Stimulated activated CD8-positive, alpha-beta memory T cell treated with anti-CD3 and anti-CD28 coated beads, Interleukin-12 subunit alpha, Interleukin-12 subunit beta, amount 100 ng/mL, for 24 hours (primary cell): Measurements from ENCODE around the gene CNTNAP2.
"Not testable (repeated sequence)": the region's sequence is repeated elsewhere in the genome, so short reads cannot be mapped to it uniquely, and the experiment has no call there.

Experiments used
- DNase-seq: peaks from one replicate; pipeline ENCODE4 v3.0.0-alpha.2; 2020; ENCODE audit errors: extremely low read depth

CNTNAP2 gene

DNA sequence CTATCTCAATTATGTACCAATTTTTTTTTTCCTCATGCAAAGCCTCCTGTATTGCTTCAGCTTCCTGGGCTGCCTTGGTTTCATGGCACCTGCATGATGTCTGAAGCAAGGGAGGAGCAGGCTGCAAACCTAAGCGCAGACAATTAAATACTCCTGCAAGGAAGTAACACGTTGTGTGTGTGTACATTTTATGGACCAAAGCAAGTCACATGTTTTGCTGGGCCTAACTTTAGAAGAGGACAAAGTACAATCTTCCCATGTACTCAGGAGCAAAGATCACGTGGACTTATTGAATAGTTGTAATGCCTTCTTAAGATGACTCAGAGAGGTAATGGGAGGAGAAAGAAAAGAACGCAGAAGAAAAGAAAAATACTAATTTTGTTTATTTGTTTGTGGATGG lies 1530.0 kb downstream of the CNTNAP2 start:
- DNase-seq = no peak

GRCh38 chr7:147650991-147651390 lies 1534.4 kb downstream of the CNTNAP2 start:
- DNase-seq = no peak

- DNase-seq = no peak
These were observed 1535.0 kb downstream of the CNTNAP2 start for GRCh38 chr7:147651601-147652000.

DNA sequence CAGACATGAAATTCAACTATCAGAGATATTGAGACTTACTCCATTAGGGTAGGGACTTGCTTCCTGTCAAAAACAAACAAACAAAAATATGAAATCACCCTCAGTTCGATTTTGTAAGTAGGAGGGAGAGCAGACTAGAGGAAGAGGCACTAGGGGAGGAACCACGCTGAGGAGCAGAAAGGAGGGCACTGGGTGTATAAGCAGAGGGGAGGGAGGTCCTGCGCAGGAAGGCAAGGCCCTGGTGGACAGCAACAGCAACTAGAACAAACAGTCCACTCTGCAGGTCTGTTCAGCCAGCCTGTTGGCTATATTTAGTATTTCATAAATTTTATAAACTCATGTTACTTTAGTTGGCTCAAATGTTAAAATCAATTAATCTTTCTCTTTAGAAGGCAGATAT lies 1536.9 kb downstream of the CNTNAP2 start:
- DNase-seq = no peak

DNA sequence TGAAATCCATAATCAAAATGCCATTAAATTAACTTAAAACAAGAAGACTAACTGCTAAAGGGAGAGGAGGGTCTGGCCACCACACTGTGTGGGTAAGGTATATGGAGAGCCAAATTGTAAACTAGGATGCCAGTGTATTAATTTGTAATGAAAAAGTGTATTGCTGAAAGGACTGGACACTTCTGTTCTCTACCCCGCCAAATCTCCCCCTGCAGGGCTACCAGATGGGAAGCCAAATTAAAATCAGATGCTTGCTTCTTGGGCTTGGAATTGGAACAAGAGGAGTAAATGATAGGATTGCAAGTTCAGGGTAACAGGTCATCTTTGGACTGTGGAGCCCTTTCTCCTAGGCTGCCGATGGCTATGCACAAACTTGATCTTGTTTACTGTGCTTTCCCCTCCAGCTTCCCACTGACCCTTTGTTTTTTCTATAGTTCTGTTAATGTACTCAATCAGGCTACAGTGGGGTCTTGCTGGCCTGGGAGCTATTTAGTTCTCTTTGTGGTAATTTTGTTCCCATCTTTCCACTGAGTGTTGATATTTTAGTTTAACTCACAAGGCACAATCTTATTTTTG lies 1541.9 kb downstream of the CNTNAP2 start:
- no peak for DNase-seq

DNA sequence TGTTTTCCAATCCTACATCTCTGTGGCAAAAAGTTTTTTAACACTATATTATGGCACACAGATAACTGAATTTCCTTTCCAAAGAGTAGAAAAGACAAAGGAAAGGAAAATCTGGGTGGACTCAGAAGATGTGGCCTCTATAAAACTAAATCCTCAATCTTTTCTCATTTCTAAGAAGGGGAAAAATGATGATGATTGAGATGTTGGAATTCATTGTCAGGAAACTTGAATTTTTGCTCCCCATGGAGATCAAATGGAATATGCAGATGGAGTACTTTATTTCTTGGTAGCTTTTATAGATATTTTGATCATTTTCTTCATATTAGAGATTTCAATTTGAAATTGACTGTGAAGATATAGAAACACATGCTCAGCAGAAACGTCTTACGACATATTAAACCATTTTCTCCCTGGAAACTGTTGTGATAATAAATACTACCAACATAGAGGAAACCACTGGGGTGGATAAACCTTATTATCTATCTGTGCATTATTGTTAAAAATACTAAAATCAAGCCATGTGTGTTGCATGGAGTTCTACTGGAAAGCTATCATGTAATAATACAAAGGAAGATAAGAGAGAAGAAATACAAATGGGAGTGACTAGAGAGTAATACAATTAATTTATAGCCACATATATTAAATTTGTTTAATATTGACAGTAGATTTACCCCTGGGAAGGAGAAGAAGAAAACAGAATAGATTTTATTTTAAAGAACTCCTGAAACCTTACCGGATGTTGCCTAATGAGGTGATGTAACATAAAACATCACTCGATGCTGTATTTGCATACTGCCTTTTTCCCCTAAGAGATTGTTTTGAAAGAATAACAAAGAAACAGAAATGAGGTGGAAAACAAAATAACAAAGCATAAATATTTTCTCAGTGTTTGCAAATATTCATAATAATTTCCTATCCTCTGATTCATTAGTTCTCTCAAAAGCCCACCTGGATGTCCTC lies 1542.7 kb downstream of the CNTNAP2 start:
- DNase-seq = no peak

DNA sequence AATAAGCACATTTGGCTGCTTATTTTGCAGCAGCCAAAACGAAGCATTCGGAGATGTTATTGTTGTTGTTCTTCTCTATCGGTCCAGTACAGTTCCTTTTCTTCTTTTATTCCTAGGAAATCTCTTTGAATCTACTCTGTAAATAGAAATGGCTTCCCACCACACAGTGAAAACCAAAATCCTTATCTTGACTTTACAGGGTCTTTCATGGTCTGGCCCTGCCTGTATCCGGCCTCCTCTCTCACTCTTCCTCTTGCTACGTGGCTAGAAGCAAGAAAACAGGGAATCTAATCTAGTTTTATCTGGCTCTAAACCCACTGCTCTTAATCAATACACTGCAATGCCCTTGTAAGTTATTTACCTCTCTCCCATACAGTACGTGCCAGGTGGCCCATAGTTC lies 1547.9 kb downstream of the CNTNAP2 start:
- no peak for DNase-seq

- no peak for DNase-seq
These were observed 1554.2 kb downstream of the CNTNAP2 start for GRCh38 chr7:147670759-147671158.

- no peak for DNase-seq
These were observed 1558.1 kb downstream of the CNTNAP2 start for GRCh38 chr7:147674705-147675104.

DNA sequence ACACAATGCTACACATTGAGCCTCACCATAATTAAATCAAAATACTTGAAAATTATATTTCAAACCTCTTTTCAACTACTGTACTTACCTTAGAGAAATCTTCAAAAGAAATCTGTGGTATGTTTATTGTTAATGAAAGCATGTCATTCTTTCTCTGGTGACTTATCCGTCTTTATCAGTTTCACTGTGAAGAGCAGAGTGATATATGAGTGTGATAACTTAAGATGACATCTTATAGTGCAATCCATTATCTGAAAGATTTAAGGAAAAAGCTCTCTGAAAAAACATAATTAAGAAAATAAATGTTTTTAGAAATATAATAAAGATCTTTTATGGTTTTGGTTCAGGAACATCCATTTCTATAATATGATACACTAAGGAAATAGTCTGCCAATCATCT lies 1562.3 kb downstream of the CNTNAP2 start:
- DNase-seq = no peak

- DNase-seq = no peak
These were observed 1564.9 kb downstream of the CNTNAP2 start for GRCh38 chr7:147681530-147681929.

GRCh38 chr7:147700702-147701101 lies 1584.1 kb downstream of the CNTNAP2 start:
- no peak for DNase-seq

DNA sequence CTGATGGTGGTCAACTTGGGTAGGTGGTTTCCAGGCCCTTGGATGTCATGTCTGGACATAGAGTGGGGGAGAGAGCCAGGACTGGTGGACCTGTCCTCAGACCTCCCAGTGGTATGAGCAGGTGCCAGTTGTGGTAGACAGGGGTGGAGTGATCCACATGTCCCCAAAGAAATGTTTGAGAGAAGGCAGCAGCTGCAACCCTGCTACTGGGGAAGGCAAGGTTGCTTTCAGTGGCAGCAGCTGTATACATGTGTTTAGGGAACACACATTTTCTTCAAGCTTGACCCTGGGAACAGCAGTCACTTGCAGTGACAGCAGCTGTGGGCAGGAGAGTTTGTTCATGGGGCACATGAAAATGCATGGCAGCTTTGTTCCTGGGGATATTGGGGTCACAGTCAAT lies 1591.3 kb downstream of the CNTNAP2 start:
- no peak for DNase-seq

GRCh38 chr7:147708871-147709270 lies 1592.3 kb downstream of the CNTNAP2 start:
- no peak for DNase-seq

DNA sequence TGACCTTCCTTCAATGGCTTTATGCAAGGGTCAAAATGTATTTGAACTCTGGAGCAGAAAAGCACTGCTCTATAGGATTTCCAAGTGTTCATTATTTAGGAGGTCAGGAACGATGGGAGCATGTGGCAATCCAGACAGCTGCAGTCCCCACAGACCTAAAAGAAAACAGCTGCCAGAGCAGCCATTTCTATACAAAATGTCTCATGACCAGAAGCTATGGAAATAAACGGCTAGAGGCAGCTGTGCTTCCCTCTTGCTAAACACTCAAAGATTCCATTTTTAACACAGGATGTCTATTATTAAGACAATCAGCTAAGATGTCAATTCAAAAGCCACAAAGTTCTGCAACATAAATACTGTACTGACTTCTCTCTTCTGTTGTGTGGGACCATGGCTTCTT lies 1594.8 kb downstream of the CNTNAP2 start:
- DNase-seq = no peak

GRCh38 chr7:147721962-147722830 lies 1605.6 kb downstream of the CNTNAP2 start:
- DNase-seq = no peak

- DNase-seq = no peak
These were observed 1606.9 kb downstream of the CNTNAP2 start for GRCh38 chr7:147723536-147723935.

DNA sequence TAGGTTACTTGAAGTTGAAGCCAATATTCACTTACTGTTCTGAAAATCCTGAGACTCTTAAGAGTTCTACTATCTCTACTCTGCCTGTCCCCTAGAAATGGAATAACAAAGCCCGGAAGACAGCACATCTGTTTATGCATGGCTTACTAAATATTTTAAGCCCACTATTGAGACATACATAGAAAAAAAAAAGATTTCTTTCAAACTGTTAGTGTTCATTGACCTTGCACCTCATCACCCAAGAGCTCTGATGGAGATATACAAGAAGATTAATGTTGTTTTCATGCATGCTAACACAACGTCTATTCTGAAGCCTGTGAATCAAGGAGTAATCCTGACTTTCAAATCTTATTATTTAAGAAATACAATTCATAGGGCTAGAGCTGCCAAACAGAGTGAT lies 1614.7 kb downstream of the CNTNAP2 start:
- no peak for DNase-seq

GRCh38 chr7:147737559-147738214 lies 1621.1 kb downstream of the CNTNAP2 start:
- DNase-seq = not testable (repeated sequence)

DNA sequence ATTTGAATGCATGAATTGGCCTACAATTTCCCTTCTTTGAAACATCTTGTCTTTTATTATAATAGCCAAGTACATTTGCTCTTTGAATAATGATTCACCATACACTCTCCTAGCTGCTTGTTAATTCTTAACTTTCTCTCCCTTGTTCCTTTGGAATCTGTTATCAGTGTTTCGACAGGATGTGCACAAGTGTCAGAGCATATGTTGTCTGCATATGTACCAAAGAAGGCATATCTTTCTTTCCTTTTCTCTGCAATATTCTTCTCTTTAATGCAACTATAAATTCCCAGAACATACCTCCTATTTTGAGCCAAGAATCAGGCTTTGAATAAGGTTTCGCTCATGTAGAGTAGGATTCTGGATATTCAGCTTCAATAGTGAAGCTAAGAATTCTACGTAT lies 1625.7 kb downstream of the CNTNAP2 start:
- DNase-seq = no peak

GRCh38 chr7:147756300-147756699 lies 1639.7 kb downstream of the CNTNAP2 start:
- DNase-seq = no peak
